HepG2 (cell line): ENCODE results near the gene NDRG3. TPM values are rescaled to one million over a fixed set of nuclear protein-coding genes. Genes with fewer than 3 reads are reported as not detected.

Experiments
- ASH2L ChIP-seq: fragments of 300-600, 200-600 bp; sonication (generic); IDR thresholded peaks from 2 replicates; pipeline ENCODE4 v1.7.0; 2017; ENCODE audit warnings: low read depth, mild to moderate bottlenecking, moderate library complexity, mixed read lengths, low read length; ENCODE audit not compliant: insufficient read length
- ATF7 ChIP-seq, 2 experiments: fragments of 450-650 bp in 1 of 2; sonication (generic) in 1 of 2; formaldehyde crosslinking in 1 of 2; IDR thresholded peaks; 2 replicates each; pipeline versions ENCODE4 v1.4.0 to v1.6.1; 2016 to 2020; ENCODE audit warnings: antibody characterized with exemption in 1 of 2, mild to moderate bottlenecking in 1 of 2, missing genetic modification reagents in 1 of 2
- GLMP ChIP-seq: sonication (generic); formaldehyde crosslinking; IDR thresholded peaks from 2 replicates; pipeline ENCODE4 v1.9.0; 2021; ENCODE audit warnings: missing genetic modification reagents, mild to moderate bottlenecking, borderline replicate concordance
- GPBP1L1 ChIP-seq: sonication (generic); formaldehyde crosslinking; IDR thresholded peaks from 2 replicates; pipeline ENCODE4 v1.5.0; 2020; ENCODE audit warnings: mild to moderate bottlenecking, missing genetic modification reagents
- HDAC2 ChIP-seq: sonication (generic); formaldehyde crosslinking; IDR thresholded peaks from 2 replicates; pipeline ENCODE4 v1.4.0; 2020; ENCODE audit warnings: missing genetic modification reagents
- HNRNPK ChIP-seq: fragments of 200-400 bp; formaldehyde crosslinking; IDR thresholded peaks from 2 replicates; pipeline ENCODE4 v1.6.1; 2018; ENCODE audit warnings: low read length, low read depth, moderate library complexity, mild to moderate bottlenecking; ENCODE audit not compliant: poor library complexity, severe bottlenecking
- KDM5B ChIP-seq: sonication (generic); formaldehyde crosslinking; IDR thresholded peaks from 2 replicates; pipeline ENCODE4 v1.4.0; 2020; ENCODE audit warnings: missing genetic modification reagents, mild to moderate bottlenecking, borderline replicate concordance
- MED13 ChIP-seq: sonication (generic); formaldehyde crosslinking; IDR thresholded peaks from 2 replicates; pipeline ENCODE4 v1.5.0; 2020; ENCODE audit warnings: missing genetic modification reagents
- NCOA2 ChIP-seq: sonication (generic); formaldehyde crosslinking; IDR thresholded peaks from 2 replicates; pipeline ENCODE4 v1.8.0; 2022; ENCODE audit warnings: inconsistent platforms
- NFATC3 ChIP-seq: sonication (generic); formaldehyde crosslinking; IDR thresholded peaks from 2 replicates; pipeline ENCODE4 v1.5.1; 2020; ENCODE audit warnings: mild to moderate bottlenecking, missing genetic modification reagents
- RERE ChIP-seq: IDR thresholded peaks from 2 replicates; pipeline ENCODE4 v1.6.1; 2016; ENCODE audit warnings: low read depth, missing genetic modification reagents, missing compliant biosample characterization
- TAF15 ChIP-seq: fragments of 200-400 bp; formaldehyde crosslinking; IDR thresholded peaks from one replicate; pipeline ENCODE4 v1.6.1; 2018; ENCODE audit warnings: mild to moderate bottlenecking, low read depth, low read length; ENCODE audit not compliant: poor library complexity, severe bottlenecking
- ZFP82 ChIP-seq: sonication (generic); formaldehyde crosslinking; IDR thresholded peaks from 2 replicates; pipeline ENCODE4 v1.5.1; 2020; ENCODE audit warnings: mild to moderate bottlenecking, missing genetic modification reagents, borderline replicate concordance
- ZNF512B ChIP-seq: sonication (generic); formaldehyde crosslinking; IDR thresholded peaks from 2 replicates; pipeline ENCODE4 v1.5.1; 2020; ENCODE audit warnings: missing genetic modification reagents, mild to moderate bottlenecking, borderline replicate concordance
- ZNF549 ChIP-seq: sonication (generic); formaldehyde crosslinking; IDR thresholded peaks from 2 replicates; pipeline ENCODE4 v1.5.0; 2020; ENCODE audit warnings: missing genetic modification reagents
- ZNF761 ChIP-seq: sonication (generic); formaldehyde crosslinking; conservative IDR thresholded peaks from 2 replicates; pipeline ENCODE4 v1.4.0; 2020; ENCODE audit warnings: mild to moderate bottlenecking, missing genetic modification reagents
- polyA plus RNA-seq, 8 experiments: library from polyadenylated mRNA; depleted of rRNA in 3 of 8; stranded (reverse) in 7 of 8; unstranded in 1 of 8; fragments of >200 nt; fragmentation: Illumina TruSeq in 4 of 8; extraction: Trizol in 4 of 8; gene quantifications; 2 replicates each; pipeline versions ENCODE4 v1.2.1 to v1.2.3, GENCODE V29; 2011 to 2016; ENCODE audit warnings: low read depth in 4 of 8, missing spikeins in 1 of 8, mixed read lengths in 1 of 8; ENCODE audit not compliant: insufficient read depth in 1 of 8
- total RNA-seq, 5 experiments: library from RNA; depleted of rRNA; stranded (reverse); fragments of >200 nt; fragmentation: Illumina TruSeq; extraction: Trizol; gene quantifications; 2 replicates each; pipeline ENCODE4 v1.2.3, GENCODE V29; 2016; ENCODE audit warnings: low read depth in 1 of 5

NDRG3 gene
- total and polyA plus RNA-seq, 2 of the 13 experiments (the other 11 are each of a cell fraction or from before 2014, with no cell fraction given), result 36.0 to 40.5 TPM

GRCh38 chr20:36754656-36755222 lies 8.8 kb upstream of the NDRG3 start (continued):
- TF ChIP-seq RERE (CRISPR knock-in tag) (no peak), ZNF761 (no peak), ZNF549 (CRISPR knock-in tag) (no peak), HDAC2 (no peak), KDM5B (no peak), ATF7 (IDR thresholded peaks at IDR 0.05) (no peak), ATF7 (CRISPR knock-in tag; IDR thresholded peaks at IDR 0.05) (no peak), MED13 (no peak), ASH2L (no peak), ZFP82 (CRISPR knock-in tag) (no peak), NFATC3 (CRISPR knock-in tag) (no peak), TAF15 (no peak), NCOA2 (CRISPR knock-in tag) (no peak), GLMP (no peak), GPBP1L1 (no peak), HNRNPK (no peak), ZNF512B (no peak)
